ENCODE results near the gene PRKCB.
"Not testable (repeated sequence)": the region's sequence is repeated elsewhere in the genome, so short reads cannot be mapped to it uniquely, and the experiment has no call there.

The PRKCB gene

DNA sequence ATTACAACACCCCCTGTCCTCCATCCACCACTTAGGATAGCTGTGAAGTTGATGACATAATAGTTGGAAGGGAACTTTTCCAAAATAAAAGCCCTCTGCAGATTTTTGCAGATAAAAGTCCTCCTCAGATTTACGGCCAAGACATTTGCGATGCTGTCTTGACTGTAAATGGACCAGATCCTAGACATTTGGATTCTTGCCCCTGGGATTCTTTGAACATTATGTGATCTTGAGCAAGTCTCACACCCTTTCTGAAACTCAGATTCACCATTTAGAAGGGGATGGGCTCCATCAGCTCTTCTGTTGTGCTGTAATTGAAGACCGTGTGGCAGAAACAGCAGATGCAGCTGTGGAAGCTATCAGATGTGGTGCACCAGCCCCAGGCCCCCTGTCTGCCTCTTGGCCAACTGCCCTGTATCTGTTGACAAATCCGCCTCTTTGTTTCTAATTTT, 266.5 kb downstream of the PRKCB start:
- DNase-seq: peak; percentile 48

DNA sequence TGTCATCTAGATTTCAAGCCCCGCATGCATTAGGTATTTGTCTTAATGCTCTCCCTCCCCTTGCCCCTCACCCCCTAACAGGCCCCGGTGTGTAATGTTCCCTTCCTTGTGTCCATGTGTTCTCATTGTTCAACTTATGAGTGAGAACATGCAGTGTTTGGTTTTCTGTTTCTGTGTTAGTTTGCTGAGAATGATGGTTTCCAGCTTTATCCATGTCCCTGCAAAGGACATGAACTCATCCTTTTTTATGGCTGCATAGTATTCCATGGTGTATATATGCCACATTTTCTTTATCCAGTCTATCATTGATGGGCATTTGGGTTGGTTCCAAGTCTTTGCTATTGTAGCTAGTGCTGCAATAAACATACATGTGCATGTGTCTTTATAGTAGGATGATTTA, 269.7 kb downstream of the PRKCB start:
- DNase-seq: not testable (repeated sequence)

DNA sequence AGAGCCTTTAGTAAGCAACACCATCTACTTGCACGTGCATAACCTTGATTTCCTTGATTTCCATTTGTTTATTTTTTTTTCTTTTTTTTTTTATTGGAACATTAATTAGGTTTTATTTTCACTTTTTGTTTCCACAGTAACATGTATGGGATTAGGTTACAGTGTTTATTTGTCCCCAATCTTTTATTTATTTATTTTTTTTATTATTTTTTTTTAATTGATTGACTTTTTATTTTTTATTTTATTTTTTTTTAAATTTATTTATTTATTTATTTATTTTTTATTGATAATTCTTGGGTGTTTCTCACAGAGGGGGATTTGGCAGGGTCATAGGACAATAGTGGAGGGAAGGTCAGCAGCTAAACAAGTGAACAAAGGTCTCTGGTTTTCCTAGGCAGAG, 272.3 kb downstream of the PRKCB start:
- DNase-seq: not testable (repeated sequence)

DNA sequence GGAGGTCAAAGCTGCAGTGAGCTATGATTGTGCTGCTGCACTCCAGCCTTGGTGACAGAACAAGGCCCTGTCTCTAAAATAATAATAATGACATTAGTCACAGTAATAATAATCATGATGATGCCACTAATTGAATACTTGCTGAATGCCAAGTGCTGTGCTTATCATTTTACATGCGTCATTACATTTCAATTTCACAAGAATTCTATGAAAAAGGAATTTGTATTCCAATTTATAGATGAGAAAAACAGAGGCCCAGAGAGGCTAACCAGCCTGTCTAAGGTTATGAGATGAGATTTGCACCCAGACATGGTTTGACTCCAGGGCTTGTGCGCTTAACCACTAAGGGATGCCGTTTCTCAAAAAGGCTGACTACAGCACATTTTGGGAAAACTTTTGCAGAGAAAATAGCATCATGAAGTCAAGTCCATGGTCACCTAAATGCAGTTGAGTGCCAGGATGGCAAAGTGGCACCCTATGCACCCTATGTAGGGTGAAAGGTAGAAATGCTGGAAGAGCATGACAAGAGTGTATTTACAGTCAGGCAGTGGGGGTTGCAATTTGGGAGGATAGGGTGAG, 276.0 kb downstream of the PRKCB start:
- DNase-seq: no peak

DNA sequence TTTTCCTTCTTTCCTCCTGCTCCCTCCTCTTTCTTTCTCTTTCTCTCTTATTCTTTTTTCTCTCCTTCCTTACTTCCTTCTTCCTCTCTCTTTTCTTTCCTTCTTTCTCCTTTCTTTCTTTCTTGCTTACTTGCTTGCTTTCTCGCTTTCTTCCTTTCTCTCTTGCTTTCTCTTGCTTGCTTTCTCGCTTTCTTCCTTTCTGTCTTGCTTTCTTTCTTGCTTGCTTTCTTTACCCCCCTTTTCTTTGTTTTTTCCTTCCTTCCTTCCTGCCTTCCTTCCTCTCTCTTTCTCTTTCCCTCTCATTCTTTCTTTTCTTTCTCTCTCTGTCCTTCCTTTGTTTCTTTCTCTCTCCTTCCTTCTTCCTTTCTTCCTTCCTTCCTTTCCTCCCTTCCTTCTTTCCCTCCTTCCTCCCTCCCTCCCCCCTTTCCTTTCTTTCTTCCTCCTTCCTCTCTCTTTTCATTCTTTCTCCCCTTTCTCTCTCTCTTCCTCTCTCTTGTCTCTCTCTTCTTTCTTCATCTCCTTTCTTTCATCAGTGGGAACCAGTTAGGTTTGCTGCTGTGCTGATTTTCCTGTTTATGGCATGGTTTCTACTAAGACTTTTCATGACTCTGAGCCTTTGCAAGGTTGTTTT, 277.4 kb downstream of the PRKCB start:
- DNase-seq: no peak

DNA sequence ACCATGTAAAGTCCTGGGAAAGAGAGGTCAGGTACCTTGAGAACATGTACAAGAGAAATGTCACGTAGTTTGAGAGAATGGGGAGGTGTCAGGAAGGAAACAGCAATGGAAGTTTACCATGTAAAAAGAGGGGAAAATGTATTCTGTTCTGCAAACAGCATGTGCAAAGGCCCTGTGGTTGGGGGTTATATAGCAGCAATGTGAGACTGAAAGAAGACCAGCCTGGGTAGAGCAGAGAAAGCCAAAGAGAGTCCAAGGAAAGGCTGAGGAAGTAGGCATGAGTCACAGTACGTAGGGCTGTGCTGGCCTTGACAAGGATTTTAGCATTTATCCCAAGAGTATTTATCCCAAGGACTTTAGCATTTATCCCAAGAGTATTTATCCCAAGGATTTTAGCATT, 279.1 kb downstream of the PRKCB start:
- DNase-seq: no peak

DNA sequence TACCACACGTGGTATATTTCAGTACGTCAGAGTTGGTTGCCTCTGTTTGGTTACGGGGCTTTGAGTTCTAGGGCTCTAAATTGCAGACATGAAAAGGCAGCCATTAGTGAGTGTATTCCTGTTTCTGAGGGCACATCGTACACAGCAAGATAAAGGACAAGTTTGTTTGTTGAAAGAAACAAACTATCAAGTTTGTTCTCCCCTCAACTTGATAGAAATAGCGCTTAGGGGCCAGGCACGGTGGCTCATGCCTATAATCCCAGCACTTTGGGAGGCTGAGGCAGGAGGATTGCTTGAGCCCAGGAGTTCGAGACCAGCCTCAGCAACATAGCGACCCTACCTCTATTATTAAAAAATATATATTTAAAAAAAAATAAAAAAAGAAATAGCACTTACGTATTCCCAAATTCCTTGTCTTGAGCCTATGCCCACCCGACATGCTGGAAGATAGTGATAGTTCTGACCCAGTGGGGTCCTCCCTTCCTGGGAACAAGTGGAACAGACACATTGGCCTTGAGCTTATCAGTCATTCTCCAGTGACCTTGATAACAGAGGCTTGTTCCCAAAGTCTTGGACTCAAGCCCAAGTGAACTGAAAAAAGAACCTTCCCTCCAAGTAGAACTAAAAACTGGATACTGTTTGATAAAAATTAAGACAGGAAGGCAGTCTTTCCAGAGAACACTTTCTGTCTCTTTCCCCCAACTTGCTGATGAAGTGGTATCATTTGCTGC, 280.4 kb downstream of the PRKCB start:
- no peak for DNase-seq

DNA sequence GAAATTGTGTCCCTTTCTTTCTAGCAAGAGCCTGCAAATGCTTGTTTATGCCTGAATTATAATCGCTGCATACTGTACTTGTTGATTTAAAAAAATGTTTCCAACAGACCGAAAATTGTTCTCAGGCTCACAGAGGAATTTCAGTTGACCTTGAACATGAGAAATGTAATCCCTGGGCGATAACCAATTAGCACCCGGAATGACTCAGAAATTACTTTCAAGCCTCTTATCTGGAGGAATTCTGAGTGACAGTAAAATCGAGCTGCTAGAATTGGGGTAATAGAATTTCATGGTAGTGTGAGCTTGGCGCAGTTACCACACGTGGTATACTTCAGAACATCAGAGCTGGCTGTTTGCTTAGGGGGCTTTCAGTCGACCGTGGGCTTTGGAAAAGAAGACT, 281.2 kb downstream of the PRKCB start:
- no peak for DNase-seq

DNA sequence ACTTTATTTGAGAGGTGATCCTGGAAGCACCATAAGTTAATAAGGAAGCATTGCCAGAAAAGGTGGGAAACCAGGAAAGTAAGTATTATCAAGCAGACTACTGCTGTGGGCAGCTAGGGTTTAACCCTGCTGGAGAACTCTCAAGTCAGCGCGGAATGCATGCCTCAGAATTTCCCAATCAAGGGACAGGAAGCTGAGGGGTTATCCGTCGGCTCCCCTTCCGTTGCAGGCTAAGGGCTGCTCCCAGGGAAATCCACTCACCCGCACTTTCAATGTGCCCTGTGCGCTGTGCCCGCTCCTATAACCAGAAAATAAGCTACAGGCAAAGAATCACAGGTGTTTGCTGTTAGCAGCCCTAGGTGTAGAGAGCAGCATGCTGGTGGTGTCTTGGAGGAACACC, 281.9 kb downstream of the PRKCB start:
- no peak for DNase-seq

DNA sequence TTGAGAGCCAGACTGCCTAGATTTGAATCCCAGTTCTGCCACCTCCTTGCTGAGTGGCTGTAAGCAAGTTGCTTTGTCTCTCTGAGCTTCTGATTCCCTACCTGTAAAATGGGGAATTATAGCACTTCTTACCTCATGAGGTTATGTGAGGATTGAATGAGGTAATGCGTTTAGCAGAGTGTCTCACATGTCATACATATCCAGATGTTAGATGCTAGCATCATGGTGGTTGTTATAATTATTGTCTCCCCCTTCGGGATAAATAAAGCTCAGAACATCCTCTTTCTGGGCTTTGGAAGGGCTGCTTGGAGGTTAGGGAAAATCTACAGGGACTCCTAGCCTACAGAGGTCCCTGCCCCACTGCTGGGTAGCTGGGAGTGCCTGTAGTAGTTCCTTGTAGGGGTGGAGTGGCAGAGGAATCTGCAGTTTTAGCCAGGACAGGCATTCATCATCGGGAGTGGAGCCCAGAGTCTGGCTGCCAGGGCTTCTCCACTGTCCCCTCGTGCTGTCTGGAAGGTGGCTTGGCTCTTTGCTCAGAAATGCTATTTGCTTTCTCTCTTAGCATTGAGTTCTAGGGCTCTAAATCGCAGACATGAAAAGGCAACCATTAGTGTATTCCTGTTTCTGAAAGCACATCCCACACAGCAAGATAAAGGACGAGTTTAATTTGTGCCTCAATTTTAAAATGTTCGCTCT, 282.5 kb downstream of the PRKCB start:
- DNase-seq: no peak

DNA sequence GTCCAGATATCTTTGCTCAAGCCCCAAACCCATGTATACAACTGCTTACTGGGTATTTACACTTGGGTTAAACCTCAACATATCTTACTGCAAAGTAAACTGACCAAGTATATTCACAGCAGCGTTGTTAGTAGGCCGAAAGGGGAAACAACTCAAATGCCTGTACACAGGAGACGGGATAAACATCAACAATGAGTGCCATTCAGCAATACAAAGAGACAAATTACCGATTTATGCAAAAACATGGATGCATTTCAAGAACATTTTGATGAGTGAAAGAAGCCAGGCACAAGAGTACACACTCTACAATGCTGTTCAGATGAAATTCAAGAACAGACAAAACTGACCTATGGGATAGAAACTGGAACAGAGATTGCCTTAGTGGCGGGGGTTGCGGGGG, 284.0 kb downstream of the PRKCB start:
- no peak for DNase-seq

DNA sequence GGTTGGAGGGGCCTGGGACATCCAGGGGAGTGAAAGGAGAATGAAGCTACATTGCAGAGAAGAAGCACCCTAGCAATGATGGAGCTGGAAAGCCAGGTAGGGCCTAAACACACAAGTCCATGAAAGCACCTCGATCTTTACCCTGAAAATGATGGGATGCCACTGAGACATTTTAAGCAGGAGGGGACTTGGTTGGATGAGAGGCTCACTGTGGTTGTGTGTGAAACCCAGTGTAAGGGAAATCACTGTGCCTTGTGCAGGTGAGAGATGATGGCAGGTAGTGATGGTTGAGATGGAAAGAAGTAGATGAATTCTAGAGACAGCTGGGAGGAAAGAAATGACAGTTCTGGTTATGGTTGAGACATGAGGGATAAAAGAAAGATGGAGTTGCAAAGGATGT, 287.5 kb downstream of the PRKCB start:
- DNase-seq: no peak

DNA sequence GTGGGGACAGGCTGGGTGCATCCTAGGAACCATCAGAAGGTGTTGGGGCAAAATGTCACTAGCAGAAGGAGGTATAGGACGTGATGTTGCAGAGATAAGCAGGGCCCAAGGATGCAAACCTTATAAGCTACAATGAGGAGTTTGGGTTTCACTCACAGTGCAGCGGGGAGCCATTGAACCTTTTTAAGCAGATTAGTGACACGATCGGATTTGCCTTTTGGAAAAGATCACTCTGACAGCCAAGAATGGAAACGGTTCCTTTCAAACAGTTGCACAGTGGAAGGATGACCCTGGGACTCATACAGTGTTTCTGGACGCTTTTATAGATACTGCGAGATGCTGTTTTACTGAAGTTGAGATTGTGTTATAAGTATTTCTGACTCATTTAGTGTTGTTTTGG, 288.5 kb downstream of the PRKCB start:
- DNase-seq: no peak

DNA sequence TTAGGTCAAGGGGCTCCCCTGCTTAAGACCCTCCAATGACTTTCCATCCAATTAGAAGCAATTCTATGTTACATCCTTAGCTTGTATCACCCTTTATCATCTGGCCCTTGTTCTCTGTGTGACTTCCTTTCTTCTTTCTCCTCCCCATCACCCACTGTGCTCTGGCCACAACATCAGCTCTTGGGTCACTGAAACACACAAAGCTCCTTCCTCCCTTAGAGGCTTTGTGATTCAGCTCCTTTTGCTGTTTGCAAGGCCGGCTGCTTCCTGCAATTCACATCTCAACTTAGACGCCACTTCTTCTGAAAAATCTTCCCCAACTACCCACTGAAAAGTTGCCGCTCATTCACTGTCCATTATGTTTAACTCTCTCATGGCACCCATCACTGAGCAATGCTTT, 289.4 kb downstream of the PRKCB start:
- DNase-seq: no peak

DNA sequence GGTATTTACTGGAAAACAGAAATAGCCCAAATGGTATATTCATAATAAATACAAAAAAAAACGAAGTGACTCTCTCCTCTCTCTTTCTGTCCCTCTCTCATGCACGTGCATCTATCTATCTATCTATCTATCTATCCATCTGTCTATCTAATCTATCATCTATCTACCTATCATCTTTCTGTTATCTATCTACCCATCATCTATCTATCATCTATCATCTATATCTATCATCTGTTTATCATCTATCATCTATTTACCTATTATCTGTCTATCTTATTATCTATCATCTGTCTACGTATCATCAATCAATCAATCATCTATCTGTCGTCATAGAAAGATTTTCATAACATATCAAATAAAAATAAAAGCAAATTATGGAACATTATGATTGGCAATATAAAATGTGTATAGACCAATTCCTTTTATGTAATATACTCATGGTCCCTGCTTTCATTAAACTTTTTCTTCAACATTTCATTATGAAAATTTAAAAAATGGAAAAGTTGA, 293.7 kb downstream of the PRKCB start:
- no peak for DNase-seq

DNA sequence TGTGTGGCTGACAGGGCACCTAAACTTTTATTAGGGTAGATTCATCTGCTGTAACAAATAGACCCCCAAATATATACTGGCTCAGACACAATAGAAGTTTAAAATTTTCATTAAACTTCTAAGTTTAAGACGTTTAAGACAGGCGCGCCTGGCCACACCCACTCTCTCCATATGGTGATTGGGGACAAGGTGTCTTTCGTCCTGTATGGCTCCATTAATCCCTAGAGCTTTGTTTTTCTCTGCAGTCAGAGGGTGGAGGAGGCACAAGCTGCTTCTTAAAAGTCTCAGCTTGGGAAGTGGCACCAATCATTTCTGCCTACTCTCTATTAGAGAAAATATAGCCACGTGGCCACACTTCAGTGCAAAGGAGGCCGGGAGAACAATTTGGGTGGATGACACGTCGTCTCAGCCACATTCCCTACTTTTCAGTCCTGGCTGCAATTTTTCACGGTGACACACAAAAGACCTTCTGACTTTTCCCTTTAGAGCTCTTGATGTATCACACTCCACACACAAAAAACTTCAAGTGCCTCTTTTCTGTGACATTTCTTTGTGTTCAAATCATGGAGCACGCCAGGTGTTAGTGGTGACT, 294.8 kb downstream of the PRKCB start:
- no peak for DNase-seq

DNA sequence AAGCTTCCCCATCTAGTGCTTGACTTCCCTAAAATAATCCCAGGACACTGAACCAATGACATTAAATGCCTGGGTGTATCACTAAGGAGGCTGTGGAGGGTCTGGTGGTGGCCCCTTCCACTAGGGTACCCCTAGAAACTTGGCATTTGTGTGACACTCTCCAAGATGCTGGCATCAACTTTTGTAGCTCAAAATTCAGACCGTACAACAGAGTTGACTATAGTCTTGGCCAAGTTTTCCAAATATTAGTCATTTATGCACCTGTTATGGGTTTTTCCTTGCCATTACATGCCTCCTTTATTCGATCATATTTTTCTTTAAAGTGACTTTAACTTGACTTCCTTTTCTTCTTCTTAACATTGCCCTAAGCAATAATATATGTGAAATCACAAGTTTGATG, 295.5 kb downstream of the PRKCB start:
- DNase-seq: no peak

DNA sequence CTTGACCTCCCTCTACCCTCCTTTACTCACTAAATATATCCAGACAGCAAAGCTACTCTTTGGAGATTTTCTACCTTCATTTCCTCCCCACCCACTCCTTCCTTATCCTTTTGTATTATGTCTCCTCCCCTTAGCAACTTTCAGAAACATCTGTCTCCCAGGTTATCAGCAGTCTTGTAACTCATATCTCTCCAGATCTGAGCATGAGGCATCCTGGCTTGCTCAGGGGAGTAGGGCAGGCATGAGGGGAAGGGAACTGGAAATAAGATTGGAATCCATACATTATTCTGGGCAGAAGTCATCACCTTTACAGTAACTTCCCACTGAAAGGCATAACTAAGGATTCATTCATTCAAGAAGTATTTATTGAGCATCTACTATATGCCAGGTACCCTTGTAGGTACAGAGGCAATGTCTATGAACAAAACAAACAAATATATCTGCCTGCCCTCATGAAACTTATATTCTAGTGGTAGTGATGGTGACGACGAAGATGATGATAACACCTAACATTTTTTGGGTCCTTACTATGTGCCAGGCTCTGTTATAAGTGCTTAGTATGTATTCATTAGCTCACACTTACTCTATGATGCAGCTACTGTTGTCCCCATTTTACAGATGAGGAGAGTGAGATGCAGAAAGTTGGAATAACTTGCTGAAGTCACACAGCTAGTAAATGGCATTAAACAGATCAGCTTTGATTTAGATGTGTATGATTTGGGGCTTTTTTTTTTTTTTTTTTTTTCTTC, 296.4 kb downstream of the PRKCB start:
- DNase-seq: no peak

DNA sequence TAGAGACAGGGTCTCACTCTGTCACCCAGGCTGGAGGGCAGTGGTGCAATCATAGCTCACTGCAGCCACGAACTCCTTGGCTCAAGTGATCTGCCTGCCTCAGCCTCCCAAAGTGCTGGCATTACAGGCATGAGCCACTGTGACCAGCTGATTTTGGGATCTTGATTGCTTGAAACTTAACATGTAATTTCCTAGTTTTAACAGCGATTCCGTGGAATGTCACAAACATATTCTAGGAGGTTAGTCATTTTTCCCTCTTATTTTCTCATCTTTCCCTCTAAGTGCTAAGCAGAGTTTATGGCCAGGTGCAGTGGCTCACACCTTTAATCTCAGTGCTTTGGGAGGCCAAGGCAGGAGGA, 297.0 kb downstream of the PRKCB start:
- DNase-seq: no peak

DNA sequence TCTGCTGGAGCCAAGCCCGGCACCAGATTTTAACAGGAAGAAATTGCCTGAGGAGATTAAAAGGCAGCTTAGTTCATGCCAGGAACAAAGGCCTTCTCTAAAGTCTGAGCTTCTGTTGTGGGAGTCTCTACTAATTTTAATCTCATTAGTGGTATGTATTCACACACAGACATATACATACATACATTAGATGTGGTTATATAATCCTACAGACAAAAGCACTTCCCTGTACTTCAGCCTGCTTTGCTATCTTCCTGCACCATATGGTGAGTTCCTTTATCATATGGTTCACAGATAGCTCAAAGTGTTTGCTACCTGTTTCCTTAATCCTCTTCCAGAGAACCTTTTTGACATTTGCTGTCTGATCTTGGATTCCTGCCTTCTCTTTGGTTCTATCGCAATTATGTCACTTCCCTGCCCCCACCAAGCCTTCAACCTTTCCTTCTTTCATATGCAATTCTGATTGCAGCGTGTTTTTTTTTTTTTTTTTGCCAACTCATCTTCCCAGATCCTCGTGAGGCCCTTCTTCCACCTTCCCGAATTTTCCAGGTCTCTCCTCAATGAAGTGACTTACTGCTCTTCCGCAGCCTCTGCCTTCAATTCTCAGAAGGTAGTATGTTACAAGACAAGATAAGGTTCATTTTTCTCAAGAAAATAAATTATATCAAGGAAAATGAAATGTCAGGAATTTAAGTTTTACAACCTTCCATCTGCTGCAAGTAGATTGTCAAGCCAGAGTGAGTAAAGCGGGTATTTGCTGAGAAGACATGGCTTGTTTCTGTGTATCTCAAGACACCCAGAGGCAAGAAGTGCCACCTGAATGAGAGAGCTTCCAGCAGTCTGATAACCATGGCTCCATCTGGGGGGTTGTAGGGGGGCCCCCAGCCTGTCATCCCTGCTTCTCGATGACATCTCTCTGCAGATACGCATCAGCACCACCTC, 300.1 kb downstream of the PRKCB start:
- no peak for DNase-seq

DNA sequence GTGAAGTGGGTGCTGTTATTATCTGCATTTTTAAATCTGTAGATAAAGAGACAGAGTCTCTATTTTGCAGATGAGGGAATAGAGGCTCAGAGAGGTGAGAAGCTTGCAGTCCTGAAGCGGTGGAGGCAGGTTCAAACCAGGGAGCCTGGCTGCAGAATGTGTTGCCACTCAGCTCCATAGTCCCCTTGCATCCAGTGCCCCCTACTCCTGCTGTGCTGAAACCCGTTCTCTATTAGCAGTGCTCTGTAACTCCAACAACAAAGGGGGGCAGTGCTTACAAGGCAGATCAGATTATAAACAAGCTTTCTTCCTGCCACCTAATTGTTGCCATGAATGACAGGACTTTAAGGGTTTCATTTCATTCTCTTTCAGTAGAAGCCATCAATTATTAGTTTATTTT, 302.2 kb downstream of the PRKCB start:
- DNase-seq: no peak
